ENCODE data around the gene GJA8.

GJA8 gene

GRCh38 chr1:147897789-147898188 lies 4.8 kb upstream of the GJA8 start:
- TF ChIP-seq, protein P1, sequence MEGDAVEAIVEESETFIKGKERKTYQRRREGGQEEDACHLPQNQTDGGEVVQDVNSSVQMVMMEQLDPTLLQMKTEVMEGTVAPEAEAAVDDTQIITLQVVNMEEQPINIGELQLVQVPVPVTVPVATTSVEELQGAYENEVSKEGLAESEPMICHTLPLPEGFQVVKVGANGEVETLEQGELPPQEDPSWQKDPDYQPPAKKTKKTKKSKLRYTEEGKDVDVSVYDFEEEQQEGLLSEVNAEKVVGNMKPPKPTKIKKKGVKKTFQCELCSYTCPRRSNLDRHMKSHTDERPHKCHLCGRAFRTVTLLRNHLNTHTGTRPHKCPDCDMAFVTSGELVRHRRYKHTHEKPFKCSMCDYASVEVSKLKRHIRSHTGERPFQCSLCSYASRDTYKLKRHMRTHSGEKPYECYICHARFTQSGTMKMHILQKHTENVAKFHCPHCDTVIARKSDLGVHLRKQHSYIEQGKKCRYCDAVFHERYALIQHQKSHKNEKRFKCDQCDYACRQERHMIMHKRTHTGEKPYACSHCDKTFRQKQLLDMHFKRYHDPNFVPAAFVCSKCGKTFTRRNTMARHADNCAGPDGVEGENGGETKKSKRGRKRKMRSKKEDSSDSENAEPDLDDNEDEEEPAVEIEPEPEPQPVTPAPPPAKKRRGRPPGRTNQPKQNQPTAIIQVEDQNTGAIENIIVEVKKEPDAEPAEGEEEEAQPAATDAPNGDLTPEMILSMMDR (IDR thresholded peaks at IDR 0.05; ENCODE audit: insufficient read depth, low read length, missing control alignments) = no peak
- no peak overlapping the region for H3K4me3 ChIP-seq (ENCODE audit: low read depth, low read length)
- ChIA-PET POLR2A (no interaction called here), CTCF (no interaction called here)
- DNase-seq (ENCODE audit: low read depth, low spot score) = no peak

DNA sequence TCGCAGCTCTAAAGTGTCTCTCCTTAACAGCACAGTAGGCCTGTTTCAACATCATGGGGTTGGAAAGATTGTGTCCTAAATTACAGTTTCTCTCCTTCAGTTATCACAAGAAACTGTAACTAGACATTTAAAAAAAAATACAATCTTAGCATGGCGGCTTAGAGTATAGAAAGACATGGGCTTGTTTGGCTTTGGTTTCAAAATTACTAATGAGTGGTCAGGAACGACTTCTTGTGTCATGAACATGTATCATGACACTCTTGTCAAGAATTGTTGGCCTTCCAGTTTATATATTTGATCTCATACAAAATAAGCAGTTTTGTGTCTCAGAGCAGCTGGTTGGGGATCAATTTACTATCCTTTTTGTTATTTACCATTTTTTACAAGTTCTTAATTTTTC lies 2.1 kb downstream of the GJA8 start:
- no peak for DNase-seq (ENCODE audit: low read depth, low spot score)
- TF ChIP-seq, protein P1 (IDR thresholded peaks at IDR 0.05; ENCODE audit: insufficient read depth, low read length, missing control alignments) = no peak
- POLR2A ChIA-PET = no interaction called here
- H3K4me3 ChIP-seq (ENCODE audit: low read depth, low read length) = no peak overlapping the region
- CTCF ChIA-PET = interaction anchor here (1.1 kb wide), 1 partner anchor 12 kb away, joined by 7 read pairs; no protein-coding TSS in a partner anchor

GRCh38 chr1:147907786-147908509 lies 5.4 kb downstream of the GJA8 start:
- TF ChIP-seq, protein P1 (IDR thresholded peaks at IDR 0.05; ENCODE audit: insufficient read depth, low read length, missing control alignments) = no peak
- no peak overlapping the region for H3K4me3 ChIP-seq (ENCODE audit: low read depth, low read length)
- POLR2A ChIA-PET = no interaction called here
- CTCF ChIA-PET = interaction anchor here (1.4 kb wide), 1 partner anchor 15 kb away, joined by 4 read pairs; no protein-coding TSS in a partner anchor
- no peak for DNase-seq (ENCODE audit: low read depth, low spot score)

DNA sequence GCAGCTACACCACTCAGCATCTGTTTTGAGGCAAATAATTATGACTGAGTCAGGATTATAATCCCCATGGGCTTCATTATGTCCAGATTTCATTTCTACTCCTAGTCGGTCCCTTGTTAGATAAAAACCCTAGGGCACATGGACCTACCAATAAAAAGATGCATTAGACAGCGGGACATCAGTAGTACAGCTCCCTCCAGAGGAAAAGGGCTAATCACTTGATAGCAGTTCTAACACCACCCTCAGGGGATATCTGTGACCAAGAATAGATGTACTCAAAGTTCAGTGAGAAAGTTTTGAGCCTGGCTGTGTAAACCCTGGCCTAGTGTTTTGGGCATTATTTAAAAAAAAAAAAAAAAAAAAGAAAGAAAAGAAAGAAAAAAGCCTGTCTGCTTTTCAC lies 10.0 kb downstream of the GJA8 start:
- CTCF ChIA-PET = interaction anchor here (1.2 kb wide), 1 partner anchor 20 kb away, joined by 3 read pairs; no protein-coding TSS in a partner anchor
- TF ChIP-seq, protein P1 (IDR thresholded peaks at IDR 0.05; ENCODE audit: insufficient read depth, low read length, missing control alignments) = no peak
- DNase-seq (ENCODE audit: low read depth, low spot score) = no peak
- no peak overlapping the region for H3K4me3 ChIP-seq (ENCODE audit: low read depth, low read length)
- POLR2A ChIA-PET = no interaction called here

DNA sequence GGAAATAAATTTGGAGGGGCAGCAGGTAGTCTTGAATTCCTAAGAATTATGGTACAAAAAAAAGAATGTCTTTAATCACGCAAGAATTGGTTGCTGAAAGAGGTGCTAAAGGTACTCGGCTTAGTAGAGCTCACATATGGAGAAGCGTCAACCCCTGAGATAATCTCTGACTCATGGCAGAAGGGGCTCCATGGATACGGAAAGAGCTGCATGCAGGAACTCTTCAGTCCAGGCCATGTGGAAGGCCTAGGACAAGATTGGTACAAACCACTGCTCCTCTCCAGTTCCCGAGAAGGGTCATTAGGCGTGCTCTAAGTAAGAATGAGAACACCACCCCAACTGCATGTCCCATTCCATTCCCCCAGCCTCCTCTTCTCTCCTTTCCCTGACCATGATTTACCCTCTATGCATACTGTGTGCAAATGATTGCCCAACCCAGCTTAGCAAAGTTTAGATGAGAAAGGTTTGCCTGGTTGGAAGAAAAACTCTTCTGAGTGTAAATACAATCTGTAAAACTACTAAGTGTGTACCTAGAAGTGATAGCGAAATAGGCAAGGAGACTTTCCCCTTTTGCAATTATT lies 10.9 kb downstream of the GJA8 start:
- TF ChIP-seq, protein P1 (IDR thresholded peaks at IDR 0.05; ENCODE audit: insufficient read depth, low read length, missing control alignments) = no peak
- ChIA-PET POLR2A (no interaction called here), CTCF (no interaction called here)
- H3K4me3 ChIP-seq (ENCODE audit: low read depth, low read length) = no peak overlapping the region
- no peak for DNase-seq (ENCODE audit: low read depth, low spot score)

DNA sequence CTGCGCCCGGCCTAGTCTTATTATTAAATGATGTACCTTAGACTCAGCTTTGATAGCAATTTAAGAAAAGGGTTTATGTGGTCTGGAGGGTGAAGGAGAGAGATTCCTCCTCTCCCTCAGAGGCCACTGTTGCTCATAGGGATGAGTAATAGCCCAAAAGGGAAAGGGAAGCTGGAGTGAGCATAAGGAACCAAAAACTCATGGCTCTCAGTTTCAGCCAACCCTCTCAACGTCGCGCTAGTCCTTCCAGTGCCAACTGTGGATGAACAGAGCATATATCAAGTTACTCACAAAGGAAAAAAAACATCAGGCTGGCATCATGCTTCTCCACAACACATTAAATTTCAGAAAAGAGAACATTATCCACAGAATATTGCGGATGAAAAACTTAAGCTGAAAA lies 17.3 kb downstream of the GJA8 start:
- no peak overlapping the region for H3K4me3 ChIP-seq (ENCODE audit: low read depth, low read length)
- TF ChIP-seq, protein P1 (IDR thresholded peaks at IDR 0.05; ENCODE audit: insufficient read depth, low read length, missing control alignments) = no peak
- no peak for DNase-seq (ENCODE audit: low read depth, low spot score)
- ChIA-PET POLR2A (no interaction called here), CTCF (interaction anchor here (0.8 kb wide), 1 partner anchor 27 kb away, joined by 3 read pairs; no protein-coding TSS in a partner anchor)

Measured in AG04449 (cell line).